ENCODE measurements around the gene RFFL.
A peak's percentile ranks its signal among the peaks of the same experiment; 100 is the strongest.

The RFFL gene

DNA sequence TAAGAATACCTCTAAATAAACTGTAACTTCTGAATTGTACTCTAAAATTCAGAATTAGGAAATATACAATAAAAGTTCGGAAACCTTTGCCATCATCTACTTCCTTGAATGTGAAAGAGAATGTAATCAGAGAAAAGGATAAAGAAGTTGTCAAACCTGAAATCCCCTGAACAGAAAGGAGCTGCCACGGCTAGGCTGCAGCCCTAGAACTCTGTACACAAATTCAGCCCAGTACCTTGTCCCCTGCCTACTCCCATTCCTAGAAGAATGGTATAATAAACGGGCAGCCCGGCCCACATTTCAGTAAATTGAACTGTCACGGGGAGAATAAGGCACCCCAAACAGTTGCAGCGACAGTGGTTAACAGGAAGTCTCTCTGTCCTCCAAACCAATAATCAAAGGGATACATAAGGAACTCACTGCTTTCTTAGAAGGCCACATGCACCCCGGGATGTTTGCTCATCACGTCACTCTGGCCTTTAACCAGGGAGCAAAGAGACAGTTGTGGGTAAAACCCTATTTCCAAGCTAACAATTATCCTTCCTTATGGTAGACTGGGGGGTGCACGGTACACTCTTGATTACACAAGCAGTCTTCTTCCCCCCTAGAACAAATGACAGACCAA, 24.3 kb upstream of the RFFL start:
- TF ChIP-seq, protein P1, sequence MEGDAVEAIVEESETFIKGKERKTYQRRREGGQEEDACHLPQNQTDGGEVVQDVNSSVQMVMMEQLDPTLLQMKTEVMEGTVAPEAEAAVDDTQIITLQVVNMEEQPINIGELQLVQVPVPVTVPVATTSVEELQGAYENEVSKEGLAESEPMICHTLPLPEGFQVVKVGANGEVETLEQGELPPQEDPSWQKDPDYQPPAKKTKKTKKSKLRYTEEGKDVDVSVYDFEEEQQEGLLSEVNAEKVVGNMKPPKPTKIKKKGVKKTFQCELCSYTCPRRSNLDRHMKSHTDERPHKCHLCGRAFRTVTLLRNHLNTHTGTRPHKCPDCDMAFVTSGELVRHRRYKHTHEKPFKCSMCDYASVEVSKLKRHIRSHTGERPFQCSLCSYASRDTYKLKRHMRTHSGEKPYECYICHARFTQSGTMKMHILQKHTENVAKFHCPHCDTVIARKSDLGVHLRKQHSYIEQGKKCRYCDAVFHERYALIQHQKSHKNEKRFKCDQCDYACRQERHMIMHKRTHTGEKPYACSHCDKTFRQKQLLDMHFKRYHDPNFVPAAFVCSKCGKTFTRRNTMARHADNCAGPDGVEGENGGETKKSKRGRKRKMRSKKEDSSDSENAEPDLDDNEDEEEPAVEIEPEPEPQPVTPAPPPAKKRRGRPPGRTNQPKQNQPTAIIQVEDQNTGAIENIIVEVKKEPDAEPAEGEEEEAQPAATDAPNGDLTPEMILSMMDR (IDR thresholded peaks at IDR 0.05; ENCODE audit: low read length, missing control alignments), result no peak
- peak overlapping the region; percentile 74 for H3K4me3 ChIP-seq (replicated peaks; ENCODE audit: low read depth, low read length)
- DNase-seq (ENCODE audit: low read depth), result no peak

DNA sequence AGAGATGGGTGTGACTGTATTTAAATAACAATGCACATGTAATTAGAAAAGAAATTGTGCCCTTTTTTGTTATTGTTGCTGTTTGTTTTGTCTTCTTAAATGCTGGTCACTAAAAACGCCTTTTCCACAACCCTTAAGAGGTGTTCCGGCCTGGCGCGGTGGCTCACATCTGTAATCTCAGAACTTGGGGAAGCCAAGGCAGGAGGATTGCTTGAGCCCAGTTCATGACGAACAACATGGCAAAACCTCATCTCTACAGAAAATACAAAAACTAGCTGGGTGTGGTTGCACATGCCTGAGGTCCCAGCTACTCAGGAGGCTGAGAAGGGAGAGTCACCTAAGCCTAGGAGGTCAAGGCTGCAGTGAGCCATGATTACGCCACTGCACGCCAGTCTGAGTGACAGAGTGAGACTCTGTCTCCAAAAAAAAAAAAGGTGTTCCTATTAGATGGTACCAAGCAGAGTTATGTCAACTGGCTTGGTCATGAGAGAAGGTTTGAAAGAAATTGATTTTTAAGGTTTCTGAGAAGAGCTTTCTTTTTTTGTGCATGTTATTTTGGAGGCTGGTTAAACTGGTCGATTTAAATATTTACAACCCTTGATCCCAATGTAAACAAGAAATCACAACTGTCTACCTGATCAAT, 23.5 kb upstream of the RFFL start:
- no peak for DNase-seq (ENCODE audit: low read depth)
- H3K4me3 ChIP-seq (replicated peaks; ENCODE audit: low read depth, low read length), result no peak overlapping the region
- TF ChIP-seq, protein P1 (IDR thresholded peaks at IDR 0.05; ENCODE audit: low read length, missing control alignments), result no peak

DNA sequence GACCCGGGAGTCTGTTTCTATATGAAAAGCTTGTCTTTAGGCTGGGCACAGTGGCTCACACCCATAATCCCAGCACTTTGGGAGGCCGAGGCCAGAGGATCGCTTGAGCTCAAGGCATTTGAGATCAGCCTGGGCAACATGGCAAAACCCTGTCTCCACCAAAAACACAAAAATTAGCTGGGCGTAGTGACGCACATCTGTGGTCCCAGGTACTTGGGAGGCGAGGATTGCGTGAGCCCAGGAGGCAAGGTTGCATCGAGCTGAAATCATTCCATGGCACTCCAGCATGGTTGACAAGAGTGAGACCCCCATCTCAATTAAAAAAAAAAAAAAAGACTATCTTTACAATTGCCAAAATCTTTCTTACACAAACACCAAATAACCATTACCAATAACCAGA, 22.7 kb upstream of the RFFL start:
- TF ChIP-seq, protein P1 (IDR thresholded peaks at IDR 0.05; ENCODE audit: low read length, missing control alignments), result no peak
- H3K4me3 ChIP-seq (replicated peaks; ENCODE audit: low read depth, low read length), result no peak overlapping the region
- no peak for DNase-seq (ENCODE audit: low read depth)

DNA sequence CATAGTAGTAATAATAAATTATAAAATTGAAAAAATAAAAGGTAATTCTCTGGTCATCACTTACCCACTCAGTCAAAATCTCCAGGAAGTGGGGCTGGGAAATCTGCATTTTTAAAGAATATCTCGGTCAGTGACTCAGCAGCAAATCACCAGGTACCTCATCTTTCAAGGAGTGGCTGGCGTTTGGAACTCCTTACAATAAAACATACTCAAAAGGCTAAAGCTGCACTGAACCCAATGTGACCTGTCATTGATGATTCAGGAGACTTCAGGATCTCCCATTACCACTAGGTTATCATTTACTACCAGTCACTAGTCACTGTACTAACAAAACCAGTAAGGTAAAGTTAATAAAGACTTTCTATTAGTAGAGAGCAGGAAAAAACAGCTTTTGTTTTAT, 21.5 kb upstream of the RFFL start:
- H3K4me3 ChIP-seq (replicated peaks; ENCODE audit: low read depth, low read length), result no peak overlapping the region
- TF ChIP-seq, protein P1 (IDR thresholded peaks at IDR 0.05; ENCODE audit: low read length, missing control alignments), result no peak
- peak; percentile 25 for DNase-seq (ENCODE audit: low read depth)

DNA sequence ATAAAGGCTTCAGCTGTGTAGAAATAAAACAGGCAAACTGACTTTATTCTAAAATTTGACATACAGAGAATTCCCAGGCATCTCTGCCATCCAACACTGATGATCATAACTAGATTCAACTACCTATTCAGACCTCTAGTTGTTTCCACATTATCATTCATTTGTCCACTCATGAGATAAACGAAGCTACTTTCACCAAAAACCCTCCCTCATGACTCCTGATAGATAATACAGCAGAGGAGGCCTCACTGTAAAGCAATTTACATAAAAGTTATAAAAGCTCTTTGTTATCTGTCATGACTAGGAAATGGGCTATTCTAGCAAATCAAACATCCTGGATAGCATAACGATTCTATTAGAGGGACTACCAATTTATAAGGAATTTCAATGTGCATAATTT, 19.6 kb upstream of the RFFL start:
- H3K4me3 ChIP-seq (replicated peaks; ENCODE audit: low read depth, low read length), result no peak overlapping the region
- DNase-seq (ENCODE audit: low read depth), result no peak
- TF ChIP-seq, protein P1 (IDR thresholded peaks at IDR 0.05; ENCODE audit: low read length, missing control alignments), result no peak

DNA sequence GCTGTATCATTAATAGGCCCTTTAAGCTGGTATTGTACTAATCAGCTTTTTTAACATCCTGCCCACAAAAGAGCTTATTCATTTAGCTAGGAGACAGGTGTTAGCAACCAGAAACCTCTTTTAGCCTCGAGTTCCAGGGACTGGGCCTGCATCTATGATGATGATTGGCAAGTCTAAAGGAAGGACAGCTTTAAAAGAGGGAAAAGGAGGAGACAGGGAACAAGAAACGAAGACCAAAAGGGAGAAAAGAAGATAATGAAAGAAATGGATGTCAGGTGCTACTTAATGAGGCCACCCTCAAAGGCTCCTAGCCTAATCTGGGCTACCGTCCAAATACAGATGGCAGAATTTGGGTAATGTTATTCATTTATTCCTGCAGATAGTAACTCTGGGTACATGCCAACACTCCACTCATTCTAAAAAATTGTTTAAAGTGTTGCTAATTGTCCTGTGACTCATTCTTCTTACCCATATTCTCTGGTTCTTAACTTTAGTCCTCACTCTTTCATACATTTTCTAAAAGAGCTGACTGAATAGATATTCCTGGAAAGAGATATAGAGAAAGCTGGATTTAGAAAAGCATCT, 18.7 kb upstream of the RFFL start:
- peak; percentile 70 for DNase-seq (ENCODE audit: low read depth)
- TF ChIP-seq, protein P1 (IDR thresholded peaks at IDR 0.05; ENCODE audit: low read length, missing control alignments), result no peak

More for the DNA sequence above, 18.7 kb upstream of the RFFL start:
- H3K4me3 ChIP-seq (replicated peaks; ENCODE audit: low read depth, low read length), result no peak overlapping the region

Data from fibroblast of pulmonary artery (primary cell).